Smooth muscle cell (in vitro differentiated cells): ENCODE results near the gene GALE. TPM values are rescaled to one million over a fixed set of nuclear protein-coding genes. Genes with fewer than 3 reads are reported as not detected.

ENCODE experiments used
- DNase-seq: peaks from one replicate; lab custom pipeline; 2025; ENCODE audit not compliant: unreplicated experiment; lab: John Stamatoyannopoulos, UW
- H2AFZ ChIP-seq: fragments of 200-600 bp; sonication (generic); 2 replicates; pipeline ENCODE4 v1.6.0; 2016; ENCODE audit warnings: antibody characterized with exemption, low read depth, mild to moderate bottlenecking
- H3F3A ChIP-seq: fragments of 200-600 bp; sonication (generic); 2 replicates; pipeline ENCODE4 v1.6.0; 2017; ENCODE audit warnings: antibody characterized with exemption, low read depth
- H3K27ac ChIP-seq: fragments of 200-600 bp; sonication (generic); 2 replicates; pipeline ENCODE4 v1.5.1; 2016; ENCODE audit warnings: low read depth, mild to moderate bottlenecking
- H3K27me3 ChIP-seq: fragments of 200-600 bp; sonication (generic); 2 replicates; pipeline ENCODE4 v1.6.1; 2016; ENCODE audit warnings: low read depth, mild to moderate bottlenecking
- H3K36me3 ChIP-seq: fragments of 200-600 bp; sonication (generic); 2 replicates; pipeline ENCODE4 v1.5.1; 2016; ENCODE audit warnings: low read depth
- H3K4me1 ChIP-seq: fragments of 200-600 bp; sonication (generic); 2 replicates; pipeline ENCODE4 v1.5.1; 2016; ENCODE audit warnings: low read depth
- H3K4me2 ChIP-seq: fragments of 200-600 bp; sonication (generic); 2 replicates; pipeline ENCODE4 v1.6.0; 2016; ENCODE audit warnings: mild to moderate bottlenecking
- H3K4me3 ChIP-seq: fragments of 200-600 bp; sonication (generic); 2 replicates; pipeline ENCODE4 v1.5.1; 2016; ENCODE audit warnings: mild to moderate bottlenecking
- H3K79me2 ChIP-seq: fragments of 200-600 bp; sonication (generic); 2 replicates; pipeline ENCODE4 v1.6.0; 2016; ENCODE audit warnings: low read depth, mild to moderate bottlenecking
- H3K9ac ChIP-seq: fragments of 200-600 bp; sonication (generic); 2 replicates; pipeline ENCODE4 v1.6.0; 2016; ENCODE audit warnings: low read depth
- H3K9me3 ChIP-seq: fragments of 200-600 bp; sonication (generic); replicated peaks from 2 replicates; pipeline ENCODE4 v1.5.1; 2016; ENCODE audit warnings: low read depth
- H4K20me1 ChIP-seq: fragments of 200-600 bp; sonication (generic); 2 replicates; pipeline ENCODE4 v1.6.0; 2016; ENCODE audit warnings: low read depth
- CTCF ChIP-seq: fragments of 200-600 bp; sonication (generic); IDR thresholded peaks from 2 replicates; pipeline ENCODE4 v1.5.1; 2017; ENCODE audit warnings: borderline replicate concordance, mild to moderate bottlenecking, antibody characterized with exemption; ENCODE audit not compliant: insufficient read depth, poor library complexity, severe bottlenecking
- WGBS: methylation state at CpG from one replicate; pipeline ENCODE4 v1.1.7; 2016; ENCODE audit warnings: low lambda C conversion rate; 5-methylcytosine and 5-hydroxymethylcytosine counted together
- polyA plus RNA-seq: library from polyadenylated mRNA; unstranded; fragments of >200 nt; fragmentation: Nextera tagmentation; extraction: Ambion mirVana; gene quantifications from 2 replicates; pipeline ENCODE4 v1.2.1, GENCODE V29; 2016
- total RNA-seq: library from RNA; depleted of rRNA; stranded (reverse); fragments of >200 nt; gene quantifications from 2 replicates; pipeline ENCODE4 v1.2.3, GENCODE V29; 2014

Gene GALE
- total and polyA plus RNA-seq, 2 experiments from 2014 or later: 51.7 to 75.2 TPM

DNA sequence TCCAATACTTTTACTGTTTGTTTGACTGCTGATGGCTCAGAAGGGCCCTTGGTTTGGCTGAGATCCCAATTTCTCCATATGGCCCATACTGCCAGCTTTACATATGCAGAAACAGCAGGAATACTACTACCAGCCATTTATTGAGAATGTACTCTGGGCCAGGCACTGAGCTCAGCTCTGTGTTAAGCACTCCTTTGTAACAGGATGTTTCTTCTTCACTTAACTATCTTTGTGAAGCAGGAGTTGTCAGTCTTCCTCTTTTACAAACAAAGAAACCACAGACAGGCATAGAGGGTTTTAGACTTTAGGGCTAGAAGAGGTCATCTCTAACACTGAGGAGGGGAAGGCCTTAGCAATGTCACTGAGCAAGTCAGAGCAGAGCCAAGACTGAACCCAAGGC lies 16.4 kb upstream of the GALE start:
- no peak overlapping the region for H3K27ac ChIP-seq
- no peaks in the 10 kb centered on the region for H3K79me2 ChIP-seq
- H3F3A ChIP-seq: no peaks in the 10 kb centered on the region
- no peaks in the 10 kb centered on the region for H3K27me3 ChIP-seq
- H3K9ac ChIP-seq: no peak overlapping the region
- no peaks in the 10 kb centered on the region for H3K9me3 ChIP-seq
- no peaks in the 10 kb centered on the region for H3K4me1 ChIP-seq
- no peak for DNase-seq
- TF ChIP-seq CTCF: no peak
- peaks cover 7% of the 10 kb centered on the region for H3K36me3 ChIP-seq
- H3K4me3 ChIP-seq: no peak overlapping the region
- H3K4me2 ChIP-seq: no peak overlapping the region
- H4K20me1 ChIP-seq: no peaks in the 10 kb centered on the region
- no peak overlapping the region for H2AFZ ChIP-seq

DNA sequence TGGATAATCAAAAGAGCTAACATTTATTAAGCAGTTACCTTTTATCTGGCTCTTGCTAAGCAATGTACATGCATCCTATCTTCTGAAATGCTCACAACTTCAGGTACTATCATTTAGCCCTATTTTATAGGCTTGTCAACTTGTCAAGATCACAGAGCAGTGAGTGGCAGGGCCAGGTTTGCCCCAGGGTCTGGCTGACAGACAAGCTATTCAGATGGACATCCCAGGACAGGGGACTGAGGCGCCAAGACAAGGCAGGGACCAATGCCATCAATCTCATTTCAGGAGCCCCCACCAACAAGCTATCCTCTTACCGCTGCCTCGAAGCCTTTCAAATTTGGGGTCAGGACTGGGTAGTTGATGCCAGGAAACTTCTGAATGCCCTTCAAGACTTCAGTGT lies 15.8 kb upstream of the GALE start:
- no peak overlapping the region for H3K27ac ChIP-seq
- no peaks in the 10 kb centered on the region for H3K9me3 ChIP-seq
- no peak for TF ChIP-seq CTCF
- H4K20me1 ChIP-seq: no peaks in the 10 kb centered on the region
- no peaks in the 10 kb centered on the region for H3K27me3 ChIP-seq
- no peak for DNase-seq
- no peak overlapping the region for H3K9ac ChIP-seq
- no peak overlapping the region for H2AFZ ChIP-seq
- no peak overlapping the region for H3K4me3 ChIP-seq
- WGBS: 99% methylated on average over 3 of the region's 3 CpGs
- H3K4me2 ChIP-seq: no peak overlapping the region
- H3K36me3 ChIP-seq: peaks cover 7% of the 10 kb centered on the region
- H3K79me2 ChIP-seq: no peaks in the 10 kb centered on the region
- H3K4me1 ChIP-seq: no peaks in the 10 kb centered on the region
- no peaks in the 10 kb centered on the region for H3F3A ChIP-seq

GRCh38 chr1:23814016-23814415 lies 13.5 kb upstream of the GALE start:
- H2AFZ ChIP-seq: no peak overlapping the region
- H4K20me1 ChIP-seq: no peaks in the 10 kb centered on the region
- no peak overlapping the region for H3K4me3 ChIP-seq
- no peak overlapping the region for H3K9ac ChIP-seq
- H3K4me1 ChIP-seq: no peaks in the 10 kb centered on the region
- H3K79me2 ChIP-seq: no peaks in the 10 kb centered on the region
- H3K27ac ChIP-seq: no peak overlapping the region
- no peaks in the 10 kb centered on the region for H3F3A ChIP-seq
- H3K4me2 ChIP-seq: no peak overlapping the region
- 92% methylated on average over 4 of the region's 4 CpGs for WGBS
- no peak for DNase-seq
- H3K9me3 ChIP-seq: no peaks in the 10 kb centered on the region
- H3K36me3 ChIP-seq: peaks cover 7% of the 10 kb centered on the region
- no peaks in the 10 kb centered on the region for H3K27me3 ChIP-seq
- TF ChIP-seq CTCF: no peak

DNA sequence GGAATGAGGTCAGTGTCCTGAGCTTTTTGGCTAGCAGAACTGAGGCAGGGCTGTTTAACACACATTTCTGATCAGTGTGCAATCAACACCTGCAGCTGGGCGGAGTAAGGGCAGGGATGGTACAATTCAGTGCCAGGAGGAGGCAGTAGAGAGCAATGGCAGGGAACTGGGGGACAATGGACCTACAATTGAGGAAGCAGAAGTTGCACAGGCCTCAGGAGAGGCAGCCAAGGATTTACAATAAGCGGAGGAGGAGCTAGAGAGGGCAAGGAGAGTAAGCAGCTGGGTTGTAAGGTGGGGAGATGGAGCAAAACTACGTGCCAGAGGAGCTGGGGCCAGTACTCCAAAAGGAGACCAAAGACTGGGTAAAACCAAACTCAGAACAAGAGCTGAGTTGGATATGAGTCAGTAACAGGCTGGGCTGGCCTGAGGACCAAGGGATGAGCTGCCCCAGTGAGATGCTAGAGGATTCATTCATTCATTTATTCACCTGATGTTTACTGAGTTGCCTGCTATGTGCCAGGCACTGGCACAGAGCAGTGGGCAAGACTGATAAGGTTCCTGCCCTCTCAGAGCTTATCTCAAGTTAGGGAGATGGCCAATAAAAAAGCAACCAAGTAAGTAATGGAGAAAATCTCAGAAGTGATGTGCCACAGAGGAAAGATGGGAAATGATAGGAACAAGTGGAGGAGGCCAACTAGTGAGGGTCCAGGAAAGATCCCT lies 10.4 kb upstream of the GALE start:
- Histone ChIP-seq H3K4me1 (no peaks in the 10 kb centered on the region), H3K9me3 (no peaks in the 10 kb centered on the region), H4K20me1 (no peaks in the 10 kb centered on the region), H3K4me2 (no peak overlapping the region), H3K79me2 (no peaks in the 10 kb centered on the region), H3K9ac (no peak overlapping the region), H2AFZ (no peak overlapping the region), H3K4me3 (no peak overlapping the region), H3F3A (no peaks in the 10 kb centered on the region), H3K36me3 (peaks cover 7% of the 10 kb centered on the region), H3K27me3 (no peaks in the 10 kb centered on the region), H3K27ac (no peak overlapping the region)
- WGBS: 81% methylated on average over 3 of the region's 3 CpGs
- no peak for DNase-seq
- TF ChIP-seq CTCF: peak; percentile 51
